PC-3 (cell line): Measurements from ENCODE around the gene GRHPR. TPM values are rescaled to one million over a fixed set of nuclear protein-coding genes. Genes with fewer than 3 reads are reported as not detected.

ENCODE experiments used
- ATAC-seq: fragments of 200-7000 bp; cut with Tn5 transposase; 2 replicates; pipeline ENCODE4 v1.9.1; 2020; ENCODE audit warnings: mild to moderate bottlenecking, moderate library complexity
- BruUV-seq: library from RNA; stranded (reverse); fragments of 400-500 nt; replicated peaks from 2 replicates; lab custom pipeline; 2021; lab: Mats Ljungman, UMichigan
- CTCF ChIA-PET: fragments of 300-600 bp; sonication (Branson Sonifier 250); formaldehyde crosslinking; loops from one replicate; lab custom pipeline; 2022; ENCODE audit warnings: antibody characterized with exemption; lab: Charles Lee
- POLR2A ChIA-PET: fragments of 300-600 bp; sonication (Branson Sonifier 250); formaldehyde crosslinking; loops from one replicate; lab custom pipeline; 2022; ENCODE audit warnings: antibody characterized with exemption; ENCODE audit not compliant: unreplicated experiment; lab: Charles Lee
- DNase-seq: peaks from one replicate; pipeline ENCODE4 v3.0.0-alpha.2; 2015
- H2AFZ ChIP-seq: fragments of 300-600 bp; sonication (generic); 2 replicates; pipeline ENCODE4 v1.6.0; 2016; ENCODE audit warnings: antibody characterized with exemption, low read length
- H3F3A ChIP-seq: fragments of 300-600 bp; sonication (generic); one replicate; pipeline ENCODE4 v1.6.0; 2017; ENCODE audit warnings: antibody characterized with exemption, low read length, control low read depth, mild to moderate bottlenecking; ENCODE audit not compliant: unreplicated experiment
- H3K27ac ChIP-seq: fragments of 300-600 bp; sonication (generic); 2 replicates; pipeline ENCODE4 v1.5.1; 2016; ENCODE audit warnings: mild to moderate bottlenecking, low read length
- H3K27me3 ChIP-seq: fragments of 300-600 bp; sonication (generic); 2 replicates; pipeline ENCODE4 v1.6.1; 2016; ENCODE audit warnings: low read length, mixed read lengths
- H3K36me3 ChIP-seq: fragments of 300-600 bp; sonication (generic); 2 replicates; pipeline ENCODE4 v1.6.1; 2016; ENCODE audit warnings: low read depth, mixed run types, low read length, mixed read lengths
- H3K4me1 ChIP-seq: fragments of 300-600 bp; sonication (generic); 2 replicates; pipeline ENCODE4 v1.5.1; 2016; ENCODE audit warnings: low read length; ENCODE audit not compliant: insufficient read depth
- H3K4me2 ChIP-seq: fragments of 300-600 bp; sonication (generic); 2 replicates; pipeline ENCODE4 v1.6.0; 2016; ENCODE audit warnings: low read length
- H3K4me3 ChIP-seq: fragments of 300-600 bp; sonication (generic); 2 replicates; pipeline ENCODE4 v1.5.1; 2016; ENCODE audit warnings: mild to moderate bottlenecking, low read length, mixed read lengths
- H3K79me2 ChIP-seq: fragments of 300-600 bp; sonication (generic); 2 replicates; pipeline ENCODE4 v1.6.1; 2017; ENCODE audit warnings: low read length, mixed read lengths
- H3K9ac ChIP-seq: fragments of 300-600 bp; sonication (generic); 2 replicates; pipeline ENCODE4 v1.6.0; 2016; ENCODE audit warnings: mild to moderate bottlenecking, low read length
- H3K9me2 ChIP-seq: fragments of 300-600 bp; sonication (generic); replicated peaks from 2 replicates; pipeline ENCODE4 v1.6.1; 2016; ENCODE audit warnings: mixed run types, low read length, mixed read lengths
- H3K9me3 ChIP-seq: fragments of 300-600 bp; sonication (generic); 2 replicates; pipeline ENCODE4 v1.6.1; 2016; ENCODE audit warnings: low read length, mixed read lengths
- H4K20me1 ChIP-seq: fragments of 300-600 bp; sonication (generic); 2 replicates; pipeline ENCODE4 v1.6.1; 2016; ENCODE audit warnings: low read length, mixed read lengths
- CTCF ChIP-seq: fragments of 300-600 bp; sonication (generic); conservative IDR thresholded peaks from 2 replicates; pipeline ENCODE4 v1.5.1; 2017; ENCODE audit warnings: antibody characterized with exemption, low read depth, mild to moderate bottlenecking, low read length
- EZH2 ChIP-seq: fragments of 300-600 bp; sonication (generic); IDR thresholded peaks from one replicate; pipeline ENCODE4 v1.6.1; 2017; ENCODE audit warnings: antibody characterized with exemption, mild to moderate bottlenecking, low read length; ENCODE audit not compliant: unreplicated experiment
- EZH2phosphoT487 ChIP-seq: fragments of 300-600 bp; sonication (generic); IDR thresholded peaks from 2 replicates; pipeline ENCODE4 v1.6.1; 2018; ENCODE audit warnings: mild to moderate bottlenecking, antibody characterized with exemption, low read length, borderline replicate concordance
- intact Hi-C: fragments of 100-400 bp; cut with micrococcal nuclease; formaldehyde crosslinking; loops from 2 replicates; pipeline ENCODE4 v1.9.0; 2023
- total RNA-seq: library from RNA; depleted of rRNA; stranded (reverse); fragments of >200 nt; gene quantifications from 2 replicates; pipeline ENCODE4 v1.2.3, GENCODE V29; 2014; rRNA removed

Gene GRHPR
- total RNA-seq, 1 experiment from 2014 or later: 84.1 TPM

- H3K4me1 ChIP-seq: peaks cover 28% of the 10 kb centered on the region
- no peak for DNase-seq
- no TSS peak for BruUV-seq
- H3K4me3 ChIP-seq: peak overlapping the region; percentile 90
- TF ChIP-seq EZH2phosphoT487 (no peak), EZH2 (no peak), CTCF (no peak)
- peaks cover 3% of the 10 kb centered on the region; the same call in 1 of the 2 replicates for H4K20me1 ChIP-seq
- peaks cover 15% of the 10 kb centered on the region; the same call in 1 of the 2 replicates for H3K36me3 ChIP-seq
- ChIA-PET CTCF (interaction anchor here (0.6 kb wide), 1 partner anchor 83 kb away, joined by 4 read pairs; no protein-coding TSS in a partner anchor), POLR2A (no interaction called here)
- peak overlapping the region; percentile 8 for H3K27ac ChIP-seq
- no peaks in the 10 kb centered on the region for H3K9me2 ChIP-seq
- peaks cover 47% of the 10 kb centered on the region for H3K79me2 ChIP-seq
- intact Hi-C loops: loop anchor here (10.0 kb wide), 2 partner anchors 89 to 419 kb away; partner anchors contain the start of genes FBXO10 and SLC25A51
- H3K9ac ChIP-seq: peak overlapping the region; percentile 94
- H3K4me2 ChIP-seq: peak overlapping the region; percentile 98
- H3K9me3 ChIP-seq: no peaks in the 10 kb centered on the region
- ATAC-seq: no peak; the same call in none of the 2 replicates
- H2AFZ ChIP-seq: peak overlapping the region; percentile 87
- no peaks in the 10 kb centered on the region for H3K27me3 ChIP-seq
- no peaks in the 10 kb centered on the region for H3F3A ChIP-seq
Observed at GRCh38 chr9:37486256-37486615, 63.7 kb downstream of the GRHPR start.

Other genes starting within 250 kb of the GRHPR start
- 5.8 and 6.4 TPM in 2 replicates for gene ZBTB5, start 42.8 kb downstream of the GRHPR start, total RNA-seq
- 37.0 and 37.2 TPM in 2 replicates for gene POLR1E, start 63.3 kb downstream of the GRHPR start, total RNA-seq
- 2.6 and 5.1 TPM in 2 replicates for gene FBXO10, start 153.7 kb downstream of the GRHPR start, total RNA-seq
- 220 and 252 TPM in 2 replicates for gene TOMM5, start 169.9 kb downstream of the GRHPR start, total RNA-seq
- gene FRMPD1, start 228.3 kb downstream of the GRHPR start, total RNA-seq: not detected in 2 replicates